Activated CD8-positive, alpha-beta memory T cell treated with anti-CD3 and anti-CD28 coated beads for 48 hours (primary cell): ENCODE measurements around the gene SPATA24.
"Not testable (repeated sequence)": the region's sequence is repeated elsewhere in the genome, so short reads cannot be mapped to it uniquely, and the experiment has no call there.

Experiments used
- DNase-seq, 3 experiments: peaks; one replicate each; pipeline ENCODE4 v3.0.0-alpha.2; 2020; ENCODE audit warnings: low read depth in 2 of 3, low spot score in 2 of 3

Gene SPATA24

GRCh38 chr5:139383993-139384590, 19.8 kb downstream of the SPATA24 start:
- DNase-seq, result no peak

DNA sequence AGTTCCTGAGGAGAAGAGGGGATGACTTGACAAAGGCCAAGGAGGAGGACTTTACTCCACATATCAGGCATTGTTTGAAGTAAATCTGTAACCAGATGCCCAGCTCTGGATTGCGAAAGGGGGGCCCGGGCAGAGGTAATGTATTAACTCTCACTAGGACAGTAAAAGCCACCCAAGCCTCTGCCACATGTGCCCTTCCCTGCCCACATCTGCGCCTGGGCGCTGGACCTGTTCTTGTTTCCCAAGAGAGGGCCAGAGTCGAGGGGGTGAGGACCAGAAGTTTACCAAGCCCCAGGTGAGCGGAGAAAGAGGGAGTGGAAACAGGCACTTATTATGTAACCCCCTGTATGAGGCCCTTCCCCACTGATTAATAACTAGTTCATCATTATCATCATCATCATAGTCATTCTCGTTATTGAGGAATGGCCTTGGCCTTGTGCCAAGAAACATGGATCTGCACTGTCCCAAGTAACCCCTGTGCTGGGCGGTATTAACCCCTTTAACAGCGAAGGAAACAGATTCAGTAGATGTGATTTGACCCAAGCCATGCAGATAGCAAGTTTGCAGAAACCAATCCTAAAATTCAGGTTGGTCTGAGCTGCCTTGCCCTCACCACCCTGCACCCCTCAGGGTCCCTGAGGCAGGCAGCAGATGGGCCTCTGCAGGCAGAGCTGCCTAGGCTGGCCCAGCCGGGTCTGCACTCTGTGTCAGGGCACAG, 20.5 kb downstream of the SPATA24 start, which contains the start of gene SLC23A1:
SLC23A1 (minus strand) TSS at position 23 of the 718 bp plus-strand sequence. CDS start 44 bp downstream, outside the sequence.
- no peak for DNase-seq

GRCh38 chr5:139382807-139383206, 21.1 kb downstream of the SPATA24 start:
- no peak for DNase-seq

DNA sequence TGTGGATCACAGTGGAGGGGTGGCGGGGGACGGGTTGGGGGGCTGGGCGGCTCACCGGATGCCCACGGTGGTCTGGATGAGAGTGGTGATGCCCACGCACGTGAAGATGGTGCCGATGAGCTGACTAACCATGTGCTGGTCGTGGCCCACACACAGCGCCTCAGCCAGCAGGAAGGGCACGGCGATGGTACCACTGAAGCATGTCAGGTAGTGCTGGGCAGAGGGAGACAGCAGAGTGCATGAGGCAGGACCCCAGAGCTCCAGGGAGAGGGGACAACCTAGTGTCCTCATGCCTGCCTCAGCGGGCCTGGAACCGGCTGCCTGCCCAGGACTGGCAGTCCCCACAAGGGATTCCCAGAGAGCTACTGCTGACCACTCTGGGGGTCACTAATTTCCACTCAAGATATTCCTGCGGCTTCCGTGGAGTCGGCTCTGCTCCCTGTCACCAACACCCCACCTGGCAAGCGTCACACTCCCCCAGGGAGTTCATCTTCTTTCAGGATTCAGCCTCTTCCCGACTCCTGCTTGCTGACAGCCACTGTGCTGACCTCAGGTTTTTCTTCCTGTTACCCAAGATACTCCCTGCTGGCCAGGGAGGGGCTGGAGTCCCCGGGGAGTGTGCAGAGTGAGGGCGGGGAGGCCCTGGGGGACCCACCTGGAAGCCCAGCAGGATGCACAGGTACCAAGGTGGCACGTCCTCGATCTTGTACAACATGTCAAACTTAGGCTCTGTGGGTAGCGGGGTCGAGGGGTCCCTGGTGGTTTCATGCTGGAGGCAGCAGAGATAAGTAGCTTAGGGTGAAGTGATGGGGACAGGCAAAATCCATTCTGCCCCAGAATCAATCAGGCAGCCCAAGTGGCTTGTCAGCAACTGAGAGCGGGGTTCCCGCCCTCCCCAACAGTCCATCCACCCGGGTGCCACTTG, 21.8 kb downstream of the SPATA24 start:
- DNase-seq, result no peak

GRCh38 chr5:139379626-139380449, 24.1 kb downstream of the SPATA24 start:
- no peak for DNase-seq

DNA sequence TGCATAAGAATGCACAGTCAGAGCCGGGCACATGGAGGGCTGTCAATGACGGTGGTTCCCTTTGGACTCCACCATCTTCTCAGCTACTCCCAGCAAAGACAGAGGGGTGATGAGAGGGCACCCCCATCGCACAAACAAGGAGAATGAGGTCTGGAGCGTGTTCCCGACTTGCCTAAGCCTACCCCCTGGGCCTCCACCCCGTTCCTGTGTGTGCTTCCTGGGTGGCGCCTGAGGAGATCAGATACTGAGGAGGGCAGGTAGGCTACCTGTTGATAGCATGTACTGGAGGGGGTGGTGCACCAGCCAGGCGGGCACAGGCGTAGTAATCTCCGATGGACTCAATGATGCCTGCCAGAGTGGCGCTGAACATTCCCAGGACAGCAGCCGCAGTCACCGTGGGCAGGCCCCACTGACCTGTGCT, 24.9 kb downstream of the SPATA24 start:
- DNase-seq, result no peak

- no peak for DNase-seq
These were observed 25.6 kb downstream of the SPATA24 start for GRCh38 chr5:139378101-139378825.

- DNase-seq, result no peak
These were observed 26.7 kb downstream of the SPATA24 start for GRCh38 chr5:139377226-139377625.

DNA sequence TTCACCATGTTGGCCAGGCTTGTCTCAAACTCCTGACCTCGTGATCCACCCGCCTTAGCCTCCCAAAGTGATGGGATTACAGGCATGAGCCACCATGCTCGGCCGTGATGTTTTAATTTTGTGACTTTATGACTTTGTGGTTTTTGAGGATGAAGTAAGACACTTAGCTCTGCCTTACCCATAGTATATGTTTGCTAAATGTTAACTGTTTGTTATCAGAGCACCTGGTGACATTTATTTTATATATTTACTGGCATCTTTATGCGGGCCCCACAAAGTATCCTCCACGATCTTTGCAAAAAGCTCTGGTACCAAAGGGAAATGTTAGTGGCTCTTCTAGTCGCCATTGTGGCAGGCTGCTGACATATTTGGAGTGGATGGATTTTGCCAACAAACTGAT, 27.5 kb downstream of the SPATA24 start:
- DNase-seq, result no peak

DNA sequence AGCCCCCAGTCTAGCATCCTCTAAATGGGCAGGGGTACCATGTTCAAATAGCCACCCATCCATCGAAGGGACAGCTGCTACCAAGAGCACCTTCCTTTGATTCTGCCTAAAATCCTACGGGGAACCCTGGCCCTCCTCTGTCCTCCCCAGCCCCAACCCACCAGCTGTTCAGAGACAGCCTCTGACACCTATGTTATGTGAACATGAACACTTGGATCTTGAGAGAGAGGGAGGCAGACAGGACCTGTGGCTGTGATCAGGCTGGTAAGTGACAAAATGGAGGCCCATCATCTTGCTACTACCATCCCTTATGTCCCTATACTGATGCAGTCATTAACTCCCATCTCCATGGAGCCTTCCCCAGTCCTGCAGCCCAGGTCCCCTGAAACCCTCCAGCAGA, 29.0 kb downstream of the SPATA24 start:
- no peak for DNase-seq

DNA sequence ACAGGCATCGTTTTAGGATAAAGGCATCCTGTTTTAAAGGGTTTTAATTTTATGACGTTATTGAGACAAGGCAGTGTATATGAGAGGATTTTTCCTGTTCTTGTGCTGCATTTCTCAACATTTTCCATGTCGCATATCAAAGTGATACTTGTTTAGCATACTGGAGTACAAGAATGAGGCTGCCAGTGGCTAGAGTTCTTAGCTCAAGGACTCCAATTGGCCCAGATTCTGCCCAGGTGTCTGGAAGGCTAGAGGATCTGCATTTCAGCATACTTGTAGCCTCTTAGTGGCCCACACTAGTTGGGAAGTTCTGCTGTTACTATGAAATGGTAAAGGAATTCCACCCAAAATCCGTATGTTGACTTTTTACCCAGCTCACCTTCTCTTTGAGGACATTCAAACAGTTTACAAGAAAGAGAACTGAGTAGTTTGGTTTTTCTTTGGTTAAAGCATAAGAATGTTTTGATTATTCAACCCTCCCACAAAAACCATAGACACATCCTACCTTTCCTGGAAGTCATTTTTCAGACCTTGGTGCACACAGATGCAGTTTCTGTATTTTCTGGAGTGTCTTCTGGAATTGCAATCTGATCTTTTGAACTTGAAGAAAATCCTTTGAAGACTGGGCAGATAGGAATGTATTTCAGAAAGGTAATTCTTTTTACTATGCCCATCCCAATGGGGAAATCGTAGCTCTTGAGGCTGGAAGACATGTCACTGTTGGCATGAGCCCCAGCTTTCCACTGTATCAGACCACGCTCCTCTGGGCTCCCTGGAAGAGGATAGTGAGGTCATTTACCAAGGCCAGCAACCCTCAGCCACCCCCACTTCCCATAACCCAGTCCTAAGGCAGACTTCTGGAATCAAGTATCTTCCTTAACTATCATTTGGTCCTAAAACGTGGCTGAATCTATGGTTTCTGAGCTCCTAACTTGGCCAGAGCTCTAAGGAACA, 32.1 kb downstream of the SPATA24 start:
- no peak for DNase-seq

DNA sequence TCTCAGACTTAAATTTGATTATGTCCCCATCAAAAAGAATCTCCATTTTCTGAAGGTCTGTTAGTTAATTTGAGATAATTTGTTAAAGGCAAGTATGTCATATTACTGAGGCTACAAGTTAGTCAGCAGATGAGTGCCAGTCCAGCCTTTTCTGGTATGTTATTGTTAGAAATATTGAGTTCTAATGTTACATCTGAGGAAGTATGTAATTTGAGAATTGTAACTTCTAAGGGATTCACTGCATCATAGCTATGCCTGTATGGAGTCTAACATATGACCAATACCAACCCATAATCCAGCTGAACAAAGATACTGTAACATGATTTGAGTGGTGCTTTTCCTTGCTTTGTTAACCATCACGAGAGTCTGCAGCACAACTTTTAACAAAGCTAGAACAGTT, 34.7 kb downstream of the SPATA24 start:
- DNase-seq, result no peak

GRCh38 chr5:139368613-139369012, 35.3 kb downstream of the SPATA24 start:
- no peak for DNase-seq

GRCh38 chr5:139364466-139364865, 39.4 kb downstream of the SPATA24 start:
- DNase-seq, result no peak

- no peak for DNase-seq
These were observed 40.0 kb downstream of the SPATA24 start for GRCh38 chr5:139363937-139364336.

GRCh38 chr5:139361835-139362429, 42.0 kb downstream of the SPATA24 start:
- no peak for DNase-seq

DNA sequence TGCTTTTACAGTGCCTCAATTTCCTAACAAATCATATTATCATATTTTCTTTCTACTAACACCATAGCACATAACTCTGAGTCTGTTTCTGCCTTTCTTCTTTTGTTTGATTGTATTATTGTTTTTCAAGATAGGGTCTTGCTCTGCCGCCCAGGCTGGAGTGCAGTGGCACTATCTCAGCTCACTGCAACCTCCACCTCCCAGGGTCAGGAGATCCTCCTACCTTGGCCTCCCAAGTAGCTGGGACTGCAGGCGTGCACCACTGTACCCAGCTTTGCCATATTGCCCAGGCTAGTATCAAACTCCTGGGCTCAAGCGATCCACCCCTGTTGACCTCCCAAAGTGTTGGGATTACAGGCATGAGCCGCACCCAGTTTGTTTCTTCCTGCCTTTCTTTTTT, 43.5 kb downstream of the SPATA24 start:
- no peak for DNase-seq

DNA sequence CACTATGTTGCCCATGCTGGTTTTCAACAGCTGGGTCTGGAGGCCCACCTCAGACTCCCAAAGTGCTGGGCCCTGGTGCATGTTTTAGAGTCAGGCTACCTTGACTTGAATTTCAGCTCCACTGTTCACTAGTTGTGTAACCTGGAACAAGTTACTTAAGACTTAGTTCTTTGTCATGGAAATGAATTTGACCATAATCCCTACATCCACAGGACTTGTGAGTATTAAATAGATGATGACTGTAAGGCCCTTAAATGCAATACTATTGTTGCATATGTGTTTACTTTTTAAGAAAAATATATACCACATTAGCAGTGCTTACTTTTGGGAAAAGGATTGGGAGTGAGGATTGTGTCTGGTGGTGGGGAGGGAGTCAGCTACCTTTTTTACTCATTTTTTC, 45.8 kb downstream of the SPATA24 start:
- DNase-seq, result no peak

GRCh38 chr5:139355900-139356299, 48.0 kb downstream of the SPATA24 start:
- not testable (repeated sequence) for DNase-seq
